ENCODE data around the gene RAI1.

RAI1 gene

GRCh38 chr17:17693253-17694168 lies 12.3 kb downstream of the RAI1 start:
- CTCF ChIA-PET: interaction anchor here (0.5 to 2.3 kb wide), 8 partner anchors 11 to 291 kb away, joined by 3 to 7 read pairs (median 3); no protein-coding TSS in a partner anchor
- Histone ChIP-seq H3K27ac (ENCODE audit: extremely low read depth, low read depth, low read length) (peak overlapping the region; percentile 99), H3K4me3 (ENCODE audit: low read depth, low read length) (no peak overlapping the region), H3K9me3 (ENCODE audit: control insufficient read depth, insufficient read depth, low read depth, low read length) (no peaks in the 10 kb centered on the region), H3K36me3 (ENCODE audit: control insufficient read depth in 2 of 2, insufficient read depth in 1 of 2, low read length in 2 of 2) (no peaks in the 10 kb centered on the region), H3K4me1 (ENCODE audit: control insufficient read depth, insufficient read depth, low read length) (peaks cover 56% of the 10 kb centered on the region)
- POLR2A ChIA-PET: interaction anchor here (0.6 to 5.1 kb wide), 3 partner anchors 10 to 279 kb away, joined by 3 to 45 read pairs (median 5); partner anchors contain the start of genes DRC3 and TOM1L2
- no peak for TF ChIP-seq ZNF133 (tag by site-specific recombination; IDR thresholded peaks at IDR 0.05)
- TF ChIP-seq ZSCAN23 (tag by site-specific recombination; IDR thresholded peaks at IDR 0.05): no peak
- TF ChIP-seq ZNF366 (tag by site-specific recombination; conservative IDR thresholded peaks at IDR 0.05): 0 out of 2 replicates have a peak, but pooled peaks have one; percentile 14
- peak; percentile 9; the same call in 1 of the 2 replicates for TF ChIP-seq PRDM10 (tag by site-specific recombination; IDR thresholded peaks at IDR 0.05)
- TF ChIP-seq GLI4 (tag by site-specific recombination; IDR thresholded peaks at IDR 0.05): no peak
- peak; percentile 22; the same call in 1 of the 2 replicates for TF ChIP-seq ZSCAN30 (tag by site-specific recombination; IDR thresholded peaks at IDR 0.05)
- no peak for TF ChIP-seq ZNF571 (tag by site-specific recombination; IDR thresholded peaks at IDR 0.05)
- TF ChIP-seq ZNF292 (tag by site-specific recombination; IDR thresholded peaks at IDR 0.05; ENCODE audit: borderline replicate concordance, low read depth): no peak
- TF ChIP-seq, protein P1, sequence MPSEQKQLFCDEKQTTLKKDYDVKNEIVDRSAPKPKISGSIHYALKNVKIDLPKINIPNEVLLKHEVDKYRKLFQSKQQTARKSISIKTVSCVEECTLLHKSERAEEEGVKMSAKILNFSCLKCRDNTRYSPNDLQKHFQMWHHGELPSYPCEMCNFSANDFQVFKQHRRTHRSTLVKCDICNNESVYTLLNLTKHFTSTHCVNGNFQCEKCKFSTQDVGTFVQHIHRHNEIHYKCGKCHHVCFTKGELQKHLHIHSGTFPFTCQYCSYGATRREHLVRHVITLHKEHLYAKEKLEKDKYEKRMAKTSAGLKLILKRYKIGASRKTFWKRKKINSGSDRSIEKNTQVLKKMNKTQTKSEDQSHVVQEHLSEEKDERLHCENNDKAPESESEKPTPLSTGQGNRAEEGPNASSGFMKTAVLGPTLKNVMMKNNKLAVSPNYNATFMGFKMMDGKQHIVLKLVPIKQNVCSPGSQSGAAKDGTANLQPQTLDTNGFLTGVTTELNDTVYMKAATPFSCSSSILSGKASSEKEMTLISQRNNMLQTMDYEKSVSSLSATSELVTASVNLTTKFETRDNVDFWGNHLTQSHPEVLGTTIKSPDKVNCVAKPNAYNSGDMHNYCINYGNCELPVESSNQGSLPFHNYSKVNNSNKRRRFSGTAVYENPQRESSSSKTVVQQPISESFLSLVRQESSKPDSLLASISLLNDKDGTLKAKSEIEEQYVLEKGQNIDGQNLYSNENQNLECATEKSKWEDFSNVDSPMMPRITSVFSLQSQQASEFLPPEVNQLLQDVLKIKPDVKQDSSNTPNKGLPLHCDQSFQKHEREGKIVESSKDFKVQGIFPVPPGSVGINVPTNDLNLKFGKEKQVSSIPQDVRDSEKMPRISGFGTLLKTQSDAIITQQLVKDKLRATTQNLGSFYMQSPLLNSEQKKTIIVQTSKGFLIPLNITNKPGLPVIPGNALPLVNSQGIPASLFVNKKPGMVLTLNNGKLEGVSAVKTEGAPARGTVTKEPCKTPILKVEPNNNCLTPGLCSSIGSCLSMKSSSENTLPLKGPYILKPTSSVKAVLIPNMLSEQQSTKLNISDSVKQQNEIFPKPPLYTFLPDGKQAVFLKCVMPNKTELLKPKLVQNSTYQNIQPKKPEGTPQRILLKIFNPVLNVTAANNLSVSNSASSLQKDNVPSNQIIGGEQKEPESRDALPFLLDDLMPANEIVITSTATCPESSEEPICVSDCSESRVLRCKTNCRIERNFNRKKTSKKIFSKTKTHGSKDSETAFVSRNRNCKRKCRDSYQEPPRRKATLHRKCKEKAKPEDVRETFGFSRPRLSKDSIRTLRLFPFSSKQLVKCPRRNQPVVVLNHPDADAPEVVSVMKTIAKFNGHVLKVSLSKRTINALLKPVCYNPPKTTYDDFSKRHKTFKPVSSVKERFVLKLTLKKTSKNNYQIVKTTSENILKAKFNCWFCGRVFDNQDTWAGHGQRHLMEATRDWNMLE (tag by site-specific recombination; conservative IDR thresholded peaks at IDR 0.05; ENCODE audit: low read depth): no peak
- no peak for TF ChIP-seq ZNF248 (tag by site-specific recombination; IDR thresholded peaks at IDR 0.05)
- no peak for TF ChIP-seq ZNF391 (tag by site-specific recombination; IDR thresholded peaks at IDR 0.05; ENCODE audit: borderline replicate concordance, low read depth)
- TF ChIP-seq BCL11B (tag by site-specific recombination; IDR thresholded peaks at IDR 0.05; ENCODE audit: low read depth): no peak
- no peak for TF ChIP-seq SCRT2 (tag by site-specific recombination; IDR thresholded peaks at IDR 0.05)
- no peak for TF ChIP-seq ZNF155 (tag by site-specific recombination; IDR thresholded peaks at IDR 0.05)
- TF ChIP-seq ZNF214 (tag by site-specific recombination; IDR thresholded peaks at IDR 0.05; ENCODE audit: borderline replicate concordance): no peak
- TF ChIP-seq ZNF140 (tag by site-specific recombination; IDR thresholded peaks at IDR 0.05): no peak
- TF ChIP-seq ZNF239 (tag by site-specific recombination; IDR thresholded peaks at IDR 0.05): no peak
- peak; percentile 31 for TF ChIP-seq ZIC2 (tag by site-specific recombination; IDR thresholded peaks at IDR 0.05)
- no peak for TF ChIP-seq ZNF350 (tag by site-specific recombination; IDR thresholded peaks at IDR 0.05)
- no peak for TF ChIP-seq ZNF510 (tag by site-specific recombination; IDR thresholded peaks at IDR 0.05; ENCODE audit: insufficient replicate concordance)
- no peak for TF ChIP-seq ZBTB26 (tag by site-specific recombination; optimal IDR thresholded peaks at IDR 0.05)
- peak; percentile 22; the same call in 1 of the 2 replicates for TF ChIP-seq GLIS2 (tag by site-specific recombination; IDR thresholded peaks at IDR 0.05)
- no peak for TF ChIP-seq ZNF747 (tag by site-specific recombination; IDR thresholded peaks at IDR 0.05)
- no peak for TF ChIP-seq ZNF48 (tag by site-specific recombination; IDR thresholded peaks at IDR 0.05)
- no peak for TF ChIP-seq ZBTB49 (tag by site-specific recombination; IDR thresholded peaks at IDR 0.05; ENCODE audit: low read depth)

All from HEK293 (cell line).